H1 (cell line): ENCODE data around the gene SHLD2. TPM values are rescaled to one million over a fixed set of nuclear protein-coding genes. Genes with fewer than 3 reads are reported as not detected.

ENCODE experiments used
- CTCF ChIA-PET: fragments of 300-600 bp; sonication (Branson Sonifier 250); formaldehyde crosslinking; loops from one replicate; lab custom pipeline; 2021; ENCODE audit not compliant: partially characterized antibody; lab: Charles Lee
- POLR2A ChIA-PET: fragments of 300-600 bp; sonication (Branson Sonifier 250); formaldehyde crosslinking; loops from one replicate; lab custom pipeline; 2021; ENCODE audit warnings: inconsistent platforms; ENCODE audit not compliant: partially characterized antibody; lab: Charles Lee
- DNase-seq, 2 experiments: peaks; one replicate each; pipeline versions ENCODE4 v3.0.0 to v3.0.0-alpha.2; 2010 to 2022; ENCODE audit warnings: low spot score in 2 of 2, low read depth in 1 of 2, mixed read lengths in 1 of 2
- FAIRE-seq: peaks from 2 replicates; lab custom pipeline; 2011; peaks lifted over from hg19 to GRCh38; lab: Jason Lieb, UNC
- H2AFZ ChIP-seq: 2 replicates; pipeline ENCODE4 v1.8.1; 2012; ENCODE audit warnings: low read length, inconsistent platforms
- H2AK5ac ChIP-seq: 2 replicates; pipeline ENCODE4 v1.6.1; 2013; ENCODE audit warnings: low read depth, low read length
- H2BK120ac ChIP-seq: replicated peaks from 2 replicates; pipeline ENCODE3; 2013; ENCODE audit warnings: low read depth, low read length, inconsistent platforms
- H2BK12ac ChIP-seq: 2 replicates; pipeline ENCODE4 v1.6.1; 2013; ENCODE audit warnings: low read depth, low read length
- H2BK15ac ChIP-seq: 2 replicates; pipeline ENCODE4 v1.6.1; 2013; ENCODE audit warnings: low read length
- H2BK20ac ChIP-seq: 2 replicates; pipeline ENCODE4 v1.6.1; 2013; ENCODE audit warnings: low read length
- H2BK5ac ChIP-seq: 2 replicates; pipeline ENCODE4 v1.6.1; 2013; ENCODE audit warnings: low read depth, low read length
- H3K14ac ChIP-seq: 2 replicates; pipeline ENCODE4 v1.6.1; 2013; ENCODE audit warnings: inconsistent platforms; ENCODE audit not compliant: insufficient read length
- H3K18ac ChIP-seq: 2 replicates; pipeline ENCODE4 v1.6.1; 2013; ENCODE audit warnings: low read length; ENCODE audit errors: extremely low read depth
- H3K23ac ChIP-seq: 2 replicates; pipeline ENCODE4 v1.6.1; 2013; ENCODE audit warnings: inconsistent platforms; ENCODE audit not compliant: insufficient read length
- H3K23me2 ChIP-seq: 2 replicates; pipeline ENCODE4 v1.6.1; 2013; ENCODE audit warnings: low read depth, low read length
- H3K27ac ChIP-seq: 2 replicates; pipeline ENCODE4 v1.6.1; 2011; ENCODE audit warnings: low read depth, low read length, inconsistent platforms
- H3K27me3 ChIP-seq, 4 experiments: replicated peaks in 1 of 4; 1 replicate in 1 of 4; 2 replicates in 3 of 4; pipeline versions ENCODE4 v1.6.1 to v1.8.1; 2011 to 2013; ENCODE audit warnings: low read length in 3 of 4, mild to moderate bottlenecking in 3 of 4, inconsistent platforms in 2 of 4, mixed read lengths in 2 of 4, moderate library complexity in 1 of 4; ENCODE audit not compliant: control insufficient read depth in 3 of 4, insufficient read depth in 3 of 4; ENCODE audit errors: extremely low read depth in 1 of 4
- H3K36me3 ChIP-seq, 4 experiments: 2 replicates each; pipeline versions ENCODE4 v1.6.1 to v1.8.1; 2011 to 2013; ENCODE audit warnings: mild to moderate bottlenecking in 4 of 4, low read length in 3 of 4, moderate library complexity in 2 of 4, control low read depth in 1 of 4, inconsistent platforms in 1 of 4; ENCODE audit not compliant: insufficient read depth in 4 of 4, control insufficient read depth in 2 of 4
- H3K4ac ChIP-seq: replicated peaks from 2 replicates; pipeline ENCODE3; 2013; ENCODE audit warnings: low read length, low read depth, mixed read lengths, inconsistent platforms; ENCODE audit not compliant: insufficient read length
- H3K4me1 ChIP-seq, 4 experiments: replicated peaks in 1 of 4; 1 replicate in 1 of 4; 2 replicates in 3 of 4; pipeline versions ENCODE4 v1.6.1 to v1.8.1; 2011 to 2013; ENCODE audit warnings: low read length in 3 of 4, inconsistent platforms in 2 of 4, mixed read lengths in 1 of 4; ENCODE audit not compliant: insufficient read depth in 4 of 4, control insufficient read depth in 3 of 4
- H3K4me2 ChIP-seq, 2 experiments: 2 replicates each; pipeline versions ENCODE4 v1.6.1 to v1.8.1; 2011 to 2013; ENCODE audit warnings: low read depth in 2 of 2, low read length in 2 of 2, control low read depth in 1 of 2, inconsistent platforms in 1 of 2, mild to moderate bottlenecking in 1 of 2; ENCODE audit not compliant: insufficient read depth in 1 of 2
- H3K4me3 ChIP-seq, 4 experiments: fragments of 200-600, 300-600 bp in 1 of 4; sonication (generic), shearing (Covaris generic), sonication (Bioruptor Twin) in 1 of 4; 2 replicates each; pipeline versions ENCODE4 v1.5.1 to v1.8.1; 2011 to 2016; ENCODE audit warnings: low read length in 4 of 4, low read depth in 3 of 4, control low read depth in 2 of 4, inconsistent platforms in 2 of 4, mild to moderate bottlenecking in 2 of 4, mixed read lengths in 1 of 4, moderate library complexity in 1 of 4; ENCODE audit not compliant: insufficient read depth in 2 of 4; ENCODE audit errors: extremely low read depth in 1 of 4
- H3K56ac ChIP-seq: replicated peaks from 2 replicates; pipeline ENCODE3; 2013; ENCODE audit warnings: low read depth, mild to moderate bottlenecking, mixed read lengths, low read length, inconsistent platforms; ENCODE audit not compliant: insufficient read length
- H3K79me1 ChIP-seq: 2 replicates; pipeline ENCODE4 v1.6.1; 2013; ENCODE audit warnings: low read depth, low read length, control low read depth
- H3K79me2 ChIP-seq, 2 experiments: 2 replicates each; pipeline versions ENCODE4 v1.6.1 to v1.8.1; 2012 to 2013; ENCODE audit warnings: low read length in 2 of 2, mild to moderate bottlenecking in 2 of 2, inconsistent platforms in 1 of 2; ENCODE audit not compliant: insufficient read depth in 2 of 2, control insufficient read depth in 1 of 2
- H3K9ac ChIP-seq, 4 experiments: replicated peaks in 1 of 4; 1 replicate in 1 of 4; 2 replicates in 3 of 4; pipeline versions ENCODE4 v1.6.1 to v1.8.1; 2011 to 2013; ENCODE audit warnings: low read depth in 3 of 4, low read length in 3 of 4, control low read depth in 2 of 4, mild to moderate bottlenecking in 2 of 4, moderate library complexity in 2 of 4, inconsistent platforms in 1 of 4; ENCODE audit errors: extremely low read depth in 1 of 4
- H3K9me3 ChIP-seq, 2 experiments: 2 replicates each; pipeline versions ENCODE4 v1.6.1 to v1.8.1; 2012 to 2013; ENCODE audit warnings: mild to moderate bottlenecking in 2 of 2, moderate library complexity in 2 of 2, control low read depth in 1 of 2, inconsistent platforms in 1 of 2, low read depth in 1 of 2, low read length in 1 of 2, mixed read lengths in 1 of 2; ENCODE audit not compliant: insufficient read depth in 2 of 2
- H4K20me1 ChIP-seq, 2 experiments: replicated peaks in 1 of 2; 2 replicates each; pipeline versions ENCODE3 to v1.8.1; 2011 to 2013; ENCODE audit warnings: inconsistent platforms in 2 of 2, low read length in 2 of 2, mild to moderate bottlenecking in 1 of 2; ENCODE audit not compliant: insufficient read depth in 2 of 2, control insufficient read depth in 1 of 2
- H4K5ac ChIP-seq: 2 replicates; pipeline ENCODE4 v1.6.1; 2013; ENCODE audit warnings: low read length, low read depth, mixed read lengths, inconsistent platforms; ENCODE audit not compliant: insufficient read length
- H4K8ac ChIP-seq: 2 replicates; pipeline ENCODE4 v1.8.0; 2013; ENCODE audit warnings: mild to moderate bottlenecking, moderate library complexity, low read length, inconsistent platforms; ENCODE audit not compliant: insufficient read depth; ENCODE audit errors: extremely low read depth
- H4K91ac ChIP-seq: replicated peaks from 2 replicates; pipeline ENCODE3; 2013; ENCODE audit warnings: low read length, mixed read lengths, inconsistent platforms; ENCODE audit not compliant: insufficient read length
- BACH1 ChIP-seq: IDR thresholded peaks from 2 replicates; pipeline ENCODE4 v1.6.1; 2012; ENCODE audit warnings: low read length, improper control_type of control experiment
- CHD2 ChIP-seq: IDR thresholded peaks from 2 replicates; pipeline ENCODE4 v1.6.1; 2012; ENCODE audit warnings: low read length, improper control_type of control experiment
- HDAC6 ChIP-seq: IDR thresholded peaks from one replicate; pipeline ENCODE4 v1.7.1; 2012; ENCODE audit warnings: low read depth, mild to moderate bottlenecking, inconsistent platforms, low read length, moderate library complexity
- RNF2 ChIP-seq: fragments of 200-900, 300-1000 bp; sonication (generic); IDR thresholded peaks from 2 replicates; pipeline ENCODE4 v1.7.1; 2016; ENCODE audit warnings: borderline replicate concordance, low read depth, mild to moderate bottlenecking, antibody characterized with exemption, low read length; ENCODE audit not compliant: poor library complexity, severe bottlenecking; ENCODE audit errors: missing control alignments
- SIX5 ChIP-seq: IDR thresholded peaks from 2 replicates; pipeline ENCODE4 v1.6.1; 2011; ENCODE audit warnings: mild to moderate bottlenecking, low read depth, low read length
- SP1 ChIP-seq: IDR thresholded peaks from 2 replicates; pipeline ENCODE4 v1.6.1; 2011; ENCODE audit warnings: low read depth, low read length
- WGBS, 2 experiments: shearing (Covaris generic) in 1 of 2; methylation state at CpG; one replicate each; pipeline versions ENCODE4 v1.1.6 to v1.1.7; 2013 to 2015; ENCODE audit warnings: low lambda C conversion rate in 2 of 2, mixed read lengths in 2 of 2, inconsistent platforms in 1 of 2, low coverage in 1 of 2, missing lambda C conversion rate in 1 of 2; ENCODE audit not compliant: insufficient replicate concordance in 2 of 2, insufficient coverage in 1 of 2, insufficient read length in 1 of 2; ENCODE audit errors: extremely low coverage in 1 of 2, missing lambda C conversion rate in 1 of 2; 5-methylcytosine and 5-hydroxymethylcytosine counted together
- polyA plus RNA-seq, 7 experiments: library from polyadenylated mRNA; depleted of rRNA in 3 of 7; stranded (reverse) in 5 of 7; unstranded in 2 of 7; fragments of >200 nt in 5 of 7; fragments of 200-250 nt in 2 of 7; gene quantifications; 1 replicate in 5 of 7; 2 replicates in 1 of 7; 4 replicates in 1 of 7; pipeline versions ENCODE4 v1.2.1 to v1.2.3, GENCODE V29; 2011 to 2013; ENCODE audit warnings: missing spikeins in 2 of 7, mixed read lengths in 2 of 7
- total RNA-seq: library from RNA; stranded (reverse); fragmentation: NEBNext Ultra II Directional; extraction: Animal tissue kit (Norgen Biotek cat#: 25700); gene quantifications from 2 replicates; pipeline ENCODE4 v1.2.1, GENCODE V29; 2021

The SHLD2 gene
- total and polyA plus RNA-seq, 2 of the 8 experiments (the other 6 are each of a cell fraction or from before 2014, with no cell fraction given) = 7.9 to 32.4 TPM

- no peak overlapping the region for H3K14ac ChIP-seq
- ChIA-PET POLR2A (interaction anchor here (1.1 kb wide), 1 partner anchor 33 kb away, joined by 3 read pairs; no protein-coding TSS in a partner anchor), CTCF (interaction anchor here (0.6 to 1.2 kb wide), 3 partner anchors 10 to 114 kb away, joined by 3 to 4 read pairs (median 3); no protein-coding TSS in a partner anchor)
- no peaks in the 10 kb centered on the region for H3K79me2 ChIP-seq
- no peaks in the 10 kb centered on the region for H3K27me3 ChIP-seq
- H3K4ac ChIP-seq = no peak overlapping the region
- H2BK12ac ChIP-seq = no peak overlapping the region
- no peak overlapping the region for H3K9ac ChIP-seq
- no peak overlapping the region for H3K4me3 ChIP-seq
- H3K4me2 ChIP-seq = no peak overlapping the region
- no peak overlapping the region for H2BK20ac ChIP-seq
- no peaks in the 10 kb centered on the region for H3K79me1 ChIP-seq
- H3K23me2 ChIP-seq = no peaks in the 10 kb centered on the region
- no peak overlapping the region for H4K5ac ChIP-seq
- no peaks in the 10 kb centered on the region for H3K9me3 ChIP-seq
- H2AK5ac ChIP-seq = no peak overlapping the region
- WGBS, 2 experiments = 89% methylated on average over 6 of the region's 6 CpGs; no CpG with 5 or more reads in 1 of the 2 experiments
- H3K18ac ChIP-seq = no peak overlapping the region
- no peak overlapping the region for H3K23ac ChIP-seq
- FAIRE-seq (no peak), DNase-seq (no peak)
- no peak overlapping the region for H4K91ac ChIP-seq
- no peak overlapping the region for H2BK5ac ChIP-seq
- H4K8ac ChIP-seq = no peak overlapping the region
- no peak overlapping the region for H2AFZ ChIP-seq
- no peak overlapping the region for H2BK15ac ChIP-seq
- no peak overlapping the region for H3K27ac ChIP-seq
- H4K20me1 ChIP-seq = no peaks in the 10 kb centered on the region
- peaks cover 6 to 58% (median 30%) of the 10 kb centered on the region in 4 experiments; a peak in 7 of 8 replicates for H3K36me3 ChIP-seq
- no peak overlapping the region for H3K56ac ChIP-seq
- H2BK120ac ChIP-seq = no peak overlapping the region
- no peaks in the 10 kb centered on the region for H3K4me1 ChIP-seq
- TF ChIP-seq SP1 (no peak), SIX5 (no peak), BACH1 (no peak), RNF2 (no peak), CHD2 (no peak), HDAC6 (no peak)
Measured at GRCh38 chr10:87060280-87060928, 34.6 kb upstream of the SHLD2 start.
